ENCODE measurements around the gene JPH4. TPM values are rescaled to one million over a fixed set of nuclear protein-coding genes. Genes with fewer than 3 reads are reported as not detected.

The JPH4 gene
- total RNA-seq: under 1 TPM; 0.21 to 0.84 TPM
- long read RNA-seq, full-length matches to known transcripts: 1 of 1 reads
- long read RNA-seq, partial matches to known transcripts: 0 of 1 reads
- long read RNA-seq, other reads (novel, unspliced or antisense): 0 of 1 reads

DNA sequence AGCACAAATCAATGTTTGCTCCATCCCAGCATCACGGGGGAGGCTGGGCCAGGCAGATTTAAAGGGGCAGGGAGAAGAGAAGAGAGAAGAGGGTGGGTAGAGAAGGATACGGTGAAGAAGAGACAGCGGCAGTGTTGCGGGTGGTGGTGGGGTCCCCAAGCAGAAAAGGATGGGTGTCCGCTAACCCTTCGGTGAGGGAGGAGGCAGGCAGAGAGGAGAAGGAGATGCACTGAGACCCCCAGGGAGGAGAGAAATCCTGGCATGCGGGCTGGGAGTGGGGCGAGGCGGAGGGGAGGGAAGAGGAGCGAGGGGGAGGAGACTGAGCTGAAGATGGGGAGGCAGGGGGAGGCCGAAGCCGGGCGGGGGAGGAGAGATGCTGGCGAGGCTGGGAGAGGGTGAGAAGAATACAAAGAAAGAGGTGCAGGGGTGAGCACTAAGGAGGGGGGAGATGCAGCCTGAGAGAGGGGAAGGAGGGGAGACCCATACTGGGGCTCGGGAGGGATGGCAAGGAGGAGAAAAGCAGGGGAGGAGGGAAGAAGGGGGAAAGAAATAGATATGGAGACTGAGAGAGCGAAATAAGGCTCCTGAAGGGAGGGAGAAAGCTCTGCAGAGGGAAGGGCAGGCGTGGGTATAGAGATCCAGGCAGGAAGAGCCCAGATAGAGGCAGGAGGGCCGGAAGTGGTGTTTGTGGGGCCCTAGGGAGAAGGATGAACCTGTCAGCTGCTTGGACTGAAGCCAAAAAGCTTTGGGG is at the start of gene JPH4:
Gene JPH4 (minus strand): TSS at position 231 of the 751 bp plus-strand sequence. CDS start 1,337 bp downstream, outside the sequence.
- intact Hi-C loops (cut with DNase I, micrococcal nuclease): no loop called here
- no peak for ATAC-seq
- no peak for DNase-seq

DNA sequence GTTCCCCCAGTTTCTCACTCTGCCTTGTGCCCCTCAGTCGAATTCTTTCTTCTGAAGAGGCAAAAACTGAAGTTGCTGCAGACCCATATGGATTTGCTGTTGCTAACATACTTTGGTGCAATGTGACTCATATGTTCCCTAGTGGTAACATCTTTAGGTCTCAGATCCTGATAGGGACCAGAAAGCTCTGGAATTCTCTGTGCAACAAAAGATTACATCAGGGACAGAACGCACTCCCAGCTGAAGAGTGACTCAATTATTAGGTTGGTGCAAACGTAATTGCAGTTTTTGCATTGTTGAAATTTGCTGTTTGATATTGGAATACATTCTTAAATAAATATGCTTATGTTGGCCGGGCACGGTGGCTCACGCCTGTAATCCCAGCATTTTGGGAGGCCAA is 49.4 kb upstream of the JPH4 start:
- intact Hi-C loops (cut with DNase I, micrococcal nuclease): no loop called here
- ATAC-seq (no peak), DNase-seq (no peak)

DNA sequence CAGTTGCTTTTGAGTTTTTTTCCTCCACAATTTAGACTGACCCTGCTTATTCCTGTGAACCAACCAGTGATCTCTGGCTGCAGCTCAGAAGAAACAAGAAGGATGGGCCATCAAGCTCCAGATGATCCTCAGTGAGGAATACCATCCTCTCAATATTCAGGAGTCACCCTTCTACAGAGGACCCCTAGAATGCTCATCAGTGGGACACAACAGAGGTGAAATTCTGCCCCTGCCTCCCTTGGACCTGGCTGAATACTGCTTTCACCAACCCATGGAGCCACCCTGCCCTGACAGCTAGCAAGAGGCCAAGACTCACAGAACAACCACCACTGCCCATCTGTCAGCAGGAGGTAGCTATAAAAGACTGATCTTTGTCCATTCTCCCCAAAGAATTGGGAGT is 48.4 kb upstream of the JPH4 start:
- intact Hi-C loops (cut with DNase I, micrococcal nuclease): no loop called here
- ATAC-seq (no peak), DNase-seq (no peak)

DNA sequence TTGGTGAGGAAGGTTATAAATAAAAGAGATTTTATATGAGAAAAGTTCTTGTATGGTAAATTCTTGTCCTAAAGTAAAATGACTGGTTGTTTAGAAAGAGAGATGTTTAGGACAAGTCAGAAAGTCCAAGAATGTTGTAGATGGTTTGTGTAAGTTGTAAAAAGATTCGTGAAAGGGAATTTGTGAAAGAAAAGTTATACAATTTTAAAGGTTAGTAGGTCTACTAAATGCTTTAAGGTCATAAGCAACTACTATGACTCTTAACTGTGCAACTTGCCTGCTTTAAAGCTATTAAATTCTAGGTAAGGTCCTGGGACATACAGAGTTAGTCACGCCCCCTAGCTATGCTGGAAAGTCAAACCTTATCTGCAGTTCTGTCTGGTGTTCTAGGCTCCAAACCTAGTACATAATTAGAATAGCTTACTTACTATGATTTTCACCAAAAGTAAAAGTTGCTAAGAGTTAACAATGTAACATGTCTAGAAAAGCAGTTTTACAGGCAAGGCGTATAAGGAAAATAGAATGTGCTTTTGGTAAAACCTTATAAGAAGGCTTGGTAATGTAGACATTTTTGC is 46.3 kb upstream of the JPH4 start:
- ATAC-seq (no peak), DNase-seq (no peak)
- intact Hi-C loops (cut with DNase I, micrococcal nuclease): no loop called here

DNA sequence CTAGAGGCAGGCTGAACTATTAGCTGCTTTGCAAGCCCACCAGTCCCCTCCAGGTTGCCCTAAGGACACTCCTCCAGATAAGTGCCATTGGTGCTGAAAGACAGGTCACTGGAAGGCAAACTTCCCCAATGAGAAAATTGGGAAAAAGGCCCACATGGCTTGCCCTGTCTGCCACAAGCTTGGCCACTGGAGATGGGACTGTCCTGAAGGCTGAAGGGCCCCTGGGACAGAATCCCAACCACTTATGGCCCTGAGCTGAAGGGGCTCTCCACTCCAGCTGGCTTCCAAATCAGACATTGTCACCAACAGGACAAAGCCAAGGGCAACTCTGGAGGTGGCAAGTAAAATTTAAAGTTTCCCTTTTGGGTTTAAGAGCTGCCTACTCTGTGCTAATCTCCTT is 45.4 kb upstream of the JPH4 start:
- intact Hi-C loops (cut with DNase I, micrococcal nuclease): no loop called here
- DNase-seq (no peak), ATAC-seq (no peak)

DNA sequence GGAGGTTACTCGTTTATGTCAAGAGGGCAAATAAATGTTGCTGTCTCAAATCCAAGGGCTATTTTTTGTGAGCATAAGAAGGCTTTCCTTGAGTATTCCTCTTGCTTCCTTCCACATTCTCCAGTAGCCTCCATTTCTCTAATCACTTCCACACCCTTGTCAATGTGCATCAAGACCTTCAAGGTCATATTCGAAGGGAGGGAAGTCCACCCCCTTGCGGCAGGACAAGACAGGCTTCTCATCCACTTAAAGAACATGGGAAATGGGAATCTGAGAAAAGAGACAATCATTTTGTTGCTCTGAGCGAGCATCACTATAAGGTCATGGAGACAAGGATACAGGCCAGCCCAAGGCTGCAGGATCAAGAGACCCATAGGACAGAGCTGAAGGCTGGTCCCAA is 44.4 kb upstream of the JPH4 start:
- intact Hi-C loops (cut with DNase I, micrococcal nuclease): no loop called here
- no peak for DNase-seq

DNA sequence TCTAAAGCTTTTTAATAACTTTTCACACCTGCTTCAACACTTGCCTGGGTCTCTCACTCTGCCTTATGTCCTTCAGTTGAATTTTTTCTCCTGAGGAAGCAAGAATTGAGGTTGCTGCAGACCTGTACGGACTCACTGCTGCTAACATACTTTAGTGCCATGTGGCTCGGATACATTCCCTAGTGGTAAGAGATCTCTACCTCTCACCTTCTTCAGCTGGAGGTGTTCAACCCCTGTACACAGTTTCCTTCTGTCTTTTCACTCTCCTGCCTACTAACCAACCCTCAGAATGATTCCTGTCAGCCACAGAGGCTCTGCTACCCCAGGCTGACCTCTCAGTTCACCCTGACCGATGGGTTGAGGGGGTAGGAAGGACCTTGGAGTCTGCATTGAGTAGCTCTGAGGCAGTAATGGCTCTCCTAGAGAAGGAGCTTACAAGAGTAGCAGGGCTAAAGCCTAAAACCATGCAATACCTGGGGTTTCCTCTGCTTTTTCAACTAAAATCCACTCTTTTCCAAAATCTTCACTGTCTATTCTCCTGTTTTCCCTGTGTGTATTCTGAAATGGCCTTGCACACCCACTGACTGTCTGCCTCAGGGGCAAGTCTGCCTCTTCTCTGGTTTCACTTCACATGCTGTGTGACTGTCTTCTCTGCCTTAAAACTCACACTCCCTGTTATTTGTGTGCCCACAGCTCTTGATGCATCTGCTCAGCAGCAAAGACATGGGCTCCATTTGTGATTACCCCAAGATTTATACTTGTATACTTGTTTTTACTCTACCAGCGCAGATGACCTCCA is 43.5 kb upstream of the JPH4 start:
- no peak for ATAC-seq
- intact Hi-C loops (cut with DNase I, micrococcal nuclease): no loop called here

More for the DNA sequence above, 44.4 kb upstream of the JPH4 start:
- ATAC-seq: no peak

DNA sequence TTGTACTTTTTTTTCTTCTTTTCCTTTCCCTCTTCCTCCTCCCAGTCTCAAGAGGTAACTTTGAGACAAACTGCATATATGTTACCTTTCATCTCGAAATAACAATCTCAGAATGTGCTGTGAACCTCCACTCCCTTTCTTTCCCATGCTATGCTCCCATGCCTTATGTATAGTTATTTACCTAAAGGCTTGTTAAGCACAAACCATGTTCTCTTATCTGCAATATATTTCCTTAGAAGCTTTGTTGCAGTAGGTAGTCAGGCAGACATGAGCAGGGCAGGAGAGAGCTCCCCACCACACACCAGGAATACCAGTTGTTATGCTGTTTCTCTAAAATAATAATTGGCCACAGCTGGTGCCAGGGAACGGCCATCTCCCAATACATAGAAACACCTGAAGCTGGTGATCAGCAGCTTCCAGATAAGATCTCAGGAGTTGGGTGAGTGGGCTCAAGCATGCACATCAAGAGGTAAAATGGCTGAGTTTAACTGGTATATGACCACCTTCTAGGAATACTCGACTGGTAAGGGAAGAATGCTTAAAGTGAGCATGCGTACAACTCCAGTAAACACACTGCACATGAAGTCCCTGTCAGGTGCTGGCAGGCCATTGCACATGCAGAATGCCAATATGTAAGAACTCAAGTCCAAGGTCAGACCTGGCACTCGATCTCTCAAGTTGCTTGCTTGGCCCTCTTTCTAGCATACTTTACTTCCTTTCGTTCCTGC is 42.8 kb upstream of the JPH4 start:
- intact Hi-C loops (cut with DNase I, micrococcal nuclease): no loop called here
- DNase-seq (no peak), ATAC-seq (peak; percentile 73)

More for the DNA sequence above, 43.5 kb upstream of the JPH4 start:
- no peak for DNase-seq

DNA sequence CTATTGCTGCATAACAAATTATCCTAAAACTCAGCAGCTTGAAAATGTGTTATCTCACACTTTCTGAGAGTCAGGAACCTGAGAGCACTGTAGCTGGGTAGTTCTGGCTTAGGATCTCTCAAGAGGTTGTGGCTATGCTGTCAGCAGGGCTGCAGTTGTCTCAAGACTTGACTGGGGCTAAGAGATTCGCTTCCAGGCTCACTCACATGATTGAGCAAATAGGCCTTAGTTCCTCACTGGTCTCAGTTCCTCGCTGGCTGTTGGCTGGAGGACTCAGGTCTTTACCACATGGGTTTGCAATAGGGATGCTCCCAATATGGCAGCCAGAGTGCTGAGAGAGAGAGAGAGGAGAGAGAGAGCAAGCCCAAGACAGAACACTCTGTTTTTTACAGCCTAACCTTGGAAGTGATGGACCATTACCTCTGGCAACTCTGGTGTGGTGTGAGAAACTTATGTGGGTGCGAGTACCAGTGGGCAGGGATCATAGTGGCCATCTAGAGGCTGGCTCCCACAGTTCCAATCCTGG is 41.6 kb upstream of the JPH4 start:
- ATAC-seq (no peak), DNase-seq (no peak)
- intact Hi-C loops (cut with DNase I, micrococcal nuclease): no loop called here

DNA sequence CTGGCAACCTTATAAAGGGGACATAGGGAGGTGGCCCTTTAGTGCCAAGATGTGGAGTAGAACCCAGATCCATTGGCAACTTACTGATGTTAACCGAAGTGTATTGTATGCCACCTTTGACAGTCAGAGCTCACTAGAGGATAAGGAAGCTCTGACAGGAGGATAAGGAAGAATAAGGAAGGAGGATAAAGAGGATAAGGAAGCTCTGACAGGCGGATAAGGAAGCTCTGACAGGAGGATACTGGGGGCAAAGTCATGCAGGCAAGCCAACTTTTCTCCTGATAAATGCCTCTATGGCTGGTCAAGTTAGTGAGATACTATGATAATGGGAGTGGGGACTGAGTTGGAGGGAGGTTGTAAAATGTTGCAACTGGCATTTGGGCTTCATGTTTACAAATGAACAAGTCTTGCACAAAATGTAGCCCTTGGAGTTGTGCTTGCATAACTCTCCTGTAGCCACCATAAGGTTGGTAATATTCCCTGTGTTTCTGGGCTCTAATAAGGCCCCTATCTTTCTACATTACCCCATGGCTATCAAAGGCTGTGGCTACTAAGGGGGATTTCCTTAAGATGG is 39.9 kb upstream of the JPH4 start:
- intact Hi-C loops (cut with DNase I, micrococcal nuclease): no loop called here
- ATAC-seq (peak; percentile 74), DNase-seq (no peak)

DNA sequence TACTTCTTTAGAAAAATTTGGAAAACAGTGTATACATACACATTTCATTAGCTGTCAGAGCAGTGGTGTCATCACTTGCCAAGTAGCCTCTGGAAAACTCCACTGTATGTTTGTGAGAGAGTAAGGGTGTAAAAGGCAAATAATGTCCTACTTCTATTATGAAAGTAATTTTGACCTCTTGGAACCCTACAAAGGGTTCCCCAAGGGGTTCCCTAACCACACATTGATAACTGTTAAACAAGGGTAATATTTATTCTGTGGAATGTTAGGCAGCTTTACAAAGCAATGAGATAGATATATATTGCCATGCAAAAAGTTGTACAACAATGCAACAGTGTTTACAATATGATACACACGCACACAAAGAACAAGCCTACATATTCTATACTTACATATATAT is 38.9 kb upstream of the JPH4 start:
- intact Hi-C loops (cut with DNase I, micrococcal nuclease): no loop called here
- ATAC-seq: no peak
- no peak for DNase-seq

DNA sequence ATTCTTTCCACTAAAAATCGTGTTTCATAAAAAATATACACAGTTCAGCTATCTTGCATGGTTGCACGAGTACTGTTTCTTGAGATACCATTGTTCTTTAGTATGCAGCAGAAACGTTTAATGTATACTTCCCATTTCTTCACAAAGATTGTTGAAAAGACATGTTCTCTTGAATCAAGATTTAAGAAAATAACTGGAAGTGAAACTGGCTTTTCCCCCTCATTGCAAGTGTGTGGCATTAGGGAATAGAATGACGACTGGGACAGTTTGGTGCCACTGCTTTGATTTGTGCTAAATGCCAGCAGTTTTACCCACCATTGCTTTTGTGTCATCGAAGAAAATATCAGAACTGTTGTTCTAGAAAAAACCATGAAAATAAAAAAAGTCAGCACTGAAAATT is 37.3 kb upstream of the JPH4 start:
- intact Hi-C loops (cut with DNase I, micrococcal nuclease): no loop called here
- no peak for ATAC-seq
- DNase-seq: no peak

DNA sequence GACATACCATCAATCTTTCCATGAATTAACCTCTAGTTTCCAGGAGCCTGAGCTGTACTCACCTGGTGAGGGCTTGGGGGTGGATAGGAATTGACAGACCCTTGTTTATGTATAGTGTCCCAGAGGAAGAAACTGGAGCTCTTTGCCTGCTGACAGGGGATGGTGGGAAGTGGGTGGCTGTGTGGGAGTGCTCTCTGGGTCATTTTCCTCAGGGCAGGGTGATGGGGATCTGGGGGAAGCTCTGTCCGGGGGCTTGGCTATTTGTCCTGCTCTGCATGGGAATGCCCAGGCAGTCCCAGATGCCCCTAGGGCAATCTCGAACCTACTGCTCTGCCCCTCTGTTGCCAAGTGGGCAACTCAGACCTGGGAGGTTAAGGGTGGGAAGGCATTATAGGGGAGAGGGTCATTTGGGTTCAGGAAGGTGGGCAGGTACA is 35.8 kb upstream of the JPH4 start:
- DNase-seq: no peak
- ATAC-seq: no peak
- intact Hi-C loops (cut with DNase I, micrococcal nuclease): no loop called here

DNA sequence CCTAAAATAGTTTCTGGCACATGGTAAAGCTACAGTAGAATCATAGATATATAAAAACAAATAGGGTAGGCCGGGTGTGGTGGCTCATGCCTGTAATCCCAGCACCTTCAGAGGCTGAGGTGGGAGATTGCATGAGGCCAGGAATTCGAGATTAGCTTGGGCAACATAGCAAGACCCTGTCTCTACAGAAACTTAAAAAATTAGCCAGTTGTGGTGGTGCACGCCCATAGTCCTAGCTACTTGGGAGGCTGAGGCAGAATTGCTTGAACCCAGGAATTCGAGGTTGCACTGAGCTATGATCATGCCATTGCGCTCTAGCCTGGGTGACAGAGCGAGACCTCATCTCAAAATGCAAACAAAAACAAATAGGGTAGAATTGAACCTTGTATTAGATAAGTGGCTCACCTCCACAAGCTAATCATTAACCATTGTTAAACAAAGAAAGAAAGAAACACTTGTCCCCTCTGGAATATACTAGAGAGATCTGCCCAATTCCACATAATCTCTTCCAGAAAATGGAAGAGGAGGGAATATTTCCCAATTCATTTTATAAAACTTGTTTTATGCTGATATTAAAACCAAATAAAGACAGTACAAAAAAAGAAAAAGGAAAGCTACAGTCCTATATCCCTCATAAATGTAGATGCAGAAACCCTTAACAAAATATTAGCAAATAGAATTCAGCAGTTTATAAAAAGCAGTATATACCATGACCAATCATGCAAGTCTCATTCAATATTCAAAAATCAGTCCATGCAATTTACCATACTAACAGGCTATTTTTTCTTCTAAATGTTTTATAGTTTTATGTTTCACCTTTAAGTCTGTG is 34.9 kb upstream of the JPH4 start:
- ATAC-seq (peak; percentile 59), DNase-seq (no peak)
- intact Hi-C loops (cut with DNase I, micrococcal nuclease): no loop called here

DNA sequence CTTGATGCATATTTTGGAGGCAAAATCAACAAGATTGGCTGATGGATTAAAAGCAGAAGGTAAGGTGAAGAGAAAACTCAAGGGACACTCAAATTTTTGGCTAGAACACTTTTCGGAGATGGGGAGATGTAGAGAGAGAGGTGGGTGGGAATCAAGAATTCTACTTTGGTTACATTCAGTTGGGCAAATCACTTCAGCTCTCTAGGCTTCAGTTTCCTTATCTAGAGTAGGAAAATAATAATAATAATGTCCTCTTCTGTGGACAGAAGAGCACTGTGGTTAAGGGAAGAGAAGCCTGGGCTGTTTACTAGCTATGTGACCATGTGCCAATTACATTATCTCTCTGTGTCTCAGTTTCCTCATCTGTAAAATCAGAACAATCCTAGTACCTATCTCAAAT is 34.2 kb upstream of the JPH4 start:
- ATAC-seq (no peak), DNase-seq (no peak)
- intact Hi-C loops (cut with DNase I, micrococcal nuclease): no loop called here

DNA sequence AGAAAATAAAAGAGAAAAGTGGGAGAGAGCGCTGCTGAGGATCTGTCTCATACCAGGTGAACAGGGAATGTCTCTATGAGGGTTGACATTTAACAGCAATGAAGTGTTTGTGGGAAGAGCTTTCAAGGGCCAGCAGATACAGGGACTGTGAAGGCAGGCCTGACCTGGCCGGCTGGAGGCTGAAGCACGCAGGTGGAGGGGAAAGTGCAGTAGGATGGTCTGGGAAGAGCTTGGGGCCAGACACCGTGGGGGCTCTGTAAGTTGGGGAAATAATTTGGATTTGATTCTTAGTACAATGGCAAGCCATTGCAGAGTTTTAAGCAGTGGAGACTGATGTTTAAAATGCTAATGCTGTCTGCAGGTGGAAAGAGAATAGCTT is 33.8 kb upstream of the JPH4 start:
- no peak for ATAC-seq
- DNase-seq: no peak
- intact Hi-C loops (cut with DNase I, micrococcal nuclease): no loop called here

DNA sequence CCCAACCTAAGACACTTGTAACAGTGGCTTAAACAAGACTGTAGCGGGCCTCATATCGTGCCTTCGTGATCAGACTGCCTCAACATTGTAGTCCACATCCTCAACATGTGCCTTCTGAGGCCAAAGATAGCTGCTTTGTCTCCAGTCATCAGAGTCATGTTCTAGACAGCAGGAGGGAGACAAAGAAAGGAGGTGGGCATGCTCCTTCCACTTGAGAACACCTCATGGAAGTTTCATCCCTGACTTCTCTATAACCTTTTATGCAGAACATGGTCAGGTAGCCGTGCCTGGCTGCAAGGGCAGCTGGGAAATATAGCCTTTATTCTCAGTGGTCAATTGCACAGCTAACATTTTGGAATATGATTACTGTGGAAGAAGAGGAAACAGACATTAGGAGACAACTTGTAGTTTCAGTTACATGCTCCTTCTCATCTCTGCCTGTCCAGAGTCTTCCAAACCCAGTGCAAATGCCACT is 32.3 kb upstream of the JPH4 start:
- intact Hi-C loops (cut with DNase I, micrococcal nuclease): no loop called here
- no peak for ATAC-seq
- DNase-seq: no peak

Data from left colon (tissue), 2 donors.